ENCODE data around the gene RNPS1.
"Not testable (repeated sequence)": the region's sequence is repeated elsewhere in the genome, so short reads cannot be mapped to it uniquely, and the experiment has no call there.

RNPS1 gene

GRCh38 chr16:2257726-2258125, 10.2 kb downstream of the RNPS1 start:
- DNase-seq (ENCODE audit: low read depth), result no peak

DNA sequence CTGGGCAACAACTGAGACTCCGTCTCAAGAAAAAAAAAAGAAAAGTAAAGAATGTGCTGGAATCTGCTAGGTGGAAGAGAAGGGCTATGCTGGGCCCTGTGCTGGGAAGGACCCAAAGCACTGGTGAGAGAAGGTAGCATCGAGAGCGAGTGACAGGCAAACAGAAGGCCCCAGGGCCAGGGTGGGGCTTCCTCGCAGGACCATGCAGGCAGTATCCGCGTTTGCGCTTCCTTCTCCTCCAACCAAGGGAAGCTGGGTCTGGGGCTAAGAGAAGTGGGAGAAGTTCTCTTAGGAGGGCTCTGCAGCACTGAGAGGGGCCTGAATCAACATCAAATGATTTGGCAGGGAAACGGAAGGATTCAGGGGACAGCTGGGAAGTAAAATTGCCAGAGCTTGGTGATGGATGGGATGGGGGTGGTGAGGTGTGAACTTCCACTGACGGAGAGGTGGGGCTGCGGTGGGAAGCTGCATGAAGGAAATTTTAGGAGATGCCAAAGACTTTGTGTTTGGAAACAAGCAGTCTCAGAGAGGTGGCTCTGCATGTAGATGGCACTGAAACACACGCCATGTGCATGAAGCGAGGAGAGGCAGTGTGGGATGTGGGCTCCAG, 11.3 kb downstream of the RNPS1 start:
- DNase-seq (ENCODE audit: low read depth), result no peak

DNA sequence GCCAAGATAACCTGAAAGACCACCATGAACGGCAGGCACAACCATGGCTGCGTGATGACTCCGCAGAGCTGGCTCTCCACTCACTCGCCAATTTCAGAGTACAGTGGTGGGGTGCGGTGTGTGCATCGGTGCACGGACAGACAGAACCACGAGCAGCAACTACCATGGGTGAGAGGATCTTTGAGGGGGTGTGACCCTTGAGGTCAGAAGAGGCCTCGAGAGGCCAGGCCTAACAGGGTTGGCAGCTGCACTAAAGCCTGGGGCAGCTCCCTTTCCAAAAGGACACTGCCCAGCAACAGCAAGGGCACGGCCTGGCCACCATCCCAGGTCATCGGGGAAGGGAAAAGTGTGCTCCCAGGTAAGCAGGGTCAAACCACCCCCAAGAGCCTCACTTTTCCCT, 14.6 kb downstream of the RNPS1 start:
- no peak for DNase-seq (ENCODE audit: low read depth)

GRCh38 chr16:2252806-2253148, 15.1 kb downstream of the RNPS1 start:
- DNase-seq (ENCODE audit: low read depth), result no peak

DNA sequence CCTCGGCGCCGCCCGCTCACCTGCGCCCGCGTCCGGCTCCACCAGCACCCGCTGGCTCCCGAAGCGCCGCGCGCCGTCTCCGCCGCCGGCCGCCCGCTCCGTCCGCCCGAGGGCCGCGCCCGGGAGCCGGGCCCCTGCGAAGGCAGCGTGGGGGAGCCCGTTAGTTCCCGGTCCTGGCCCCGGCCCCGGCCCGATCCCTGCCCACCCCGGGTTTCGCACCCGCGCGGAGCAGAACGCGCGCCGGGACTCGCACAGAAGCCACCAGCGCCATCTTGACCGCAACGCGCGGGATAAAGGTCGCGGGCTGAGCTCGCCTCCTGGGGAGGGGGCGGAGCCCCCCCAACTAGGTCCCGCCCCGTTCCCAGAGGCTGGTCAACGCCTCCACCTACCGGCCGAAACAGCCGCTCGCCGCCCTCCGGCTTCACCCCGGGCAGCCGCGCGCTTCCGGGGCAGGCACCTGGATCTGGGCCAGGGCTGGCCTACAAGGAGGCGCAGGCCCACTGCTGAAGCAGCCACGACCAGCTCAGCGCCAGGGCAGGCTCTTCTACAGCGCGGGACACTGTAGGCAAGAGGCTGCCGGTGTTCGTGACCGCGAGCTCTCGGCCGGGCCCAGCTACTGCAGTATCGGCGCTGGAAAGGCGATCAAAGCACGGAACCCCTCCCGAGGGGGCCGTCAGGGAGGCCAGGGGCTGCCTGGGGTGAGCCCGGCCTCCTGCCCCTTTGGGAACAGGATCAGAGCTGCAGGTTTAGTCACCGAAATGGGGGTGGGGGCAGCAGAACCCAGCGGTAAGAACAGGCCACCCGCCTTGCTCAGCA, 16.4 kb downstream of the RNPS1 start, which contains the start of gene ECI1:
ECI1 (minus strand) TSS at position 292 of the 816 bp plus-strand sequence; CDS start at position 271, 21 bp downstream.
- DNase-seq (ENCODE audit: low read depth), result peak; percentile 90

- DNase-seq (ENCODE audit: low read depth), result no peak
Measured at GRCh38 chr16:2250652-2251295, 17.2 kb downstream of the RNPS1 start.

DNA sequence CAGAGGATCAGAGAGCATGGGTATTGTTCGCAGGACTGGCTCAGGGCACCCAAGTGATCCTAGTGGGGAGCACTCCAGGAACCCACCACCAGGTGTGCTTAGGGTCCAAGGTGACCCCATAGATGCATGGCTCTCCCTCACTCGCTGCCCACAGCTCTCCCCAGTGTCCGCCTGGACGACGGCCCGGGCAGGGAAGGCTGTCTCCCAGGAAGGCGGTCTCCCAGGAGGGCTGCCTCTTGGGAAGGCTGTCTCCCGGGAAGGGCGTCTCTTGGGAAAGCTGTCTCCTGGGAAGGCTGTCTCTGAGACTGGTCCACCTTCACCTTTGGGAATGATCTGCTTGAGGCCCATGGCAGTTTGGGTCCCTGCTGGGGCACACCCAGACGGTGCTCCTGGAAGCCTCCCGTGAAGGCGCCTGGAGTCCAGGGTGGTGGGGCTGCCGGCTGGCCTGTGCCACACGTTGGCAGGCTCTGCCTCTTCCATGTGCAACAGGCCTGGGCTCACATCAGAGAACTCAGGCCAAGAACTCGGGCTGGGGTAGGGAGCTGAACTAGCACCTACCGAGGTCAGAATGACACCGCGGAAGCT, 21.5 kb downstream of the RNPS1 start:
- no peak for DNase-seq (ENCODE audit: low read depth)

- no peak for DNase-seq (ENCODE audit: low read depth)
Measured at GRCh38 chr16:2244926-2245795, 22.8 kb downstream of the RNPS1 start.

DNA sequence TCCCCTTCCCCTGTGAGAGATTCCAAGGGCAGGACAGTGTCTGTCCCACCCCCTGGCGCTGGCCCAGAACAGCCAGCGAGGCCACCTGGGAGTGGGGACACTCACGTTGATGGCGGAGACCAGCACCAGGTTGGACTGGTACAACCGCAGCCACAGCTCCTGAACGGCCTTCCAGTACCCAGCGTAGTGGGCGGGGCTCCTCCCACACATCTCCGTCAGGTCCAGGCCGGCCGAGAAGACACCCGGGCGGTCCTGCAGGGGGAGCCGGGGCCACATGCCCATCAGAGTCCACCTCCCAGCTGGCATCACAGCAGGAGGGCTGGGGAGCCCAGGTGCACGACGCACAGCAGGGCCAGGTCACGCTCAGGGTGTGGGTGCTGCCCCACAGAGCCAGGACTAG, 23.6 kb downstream of the RNPS1 start:
- no peak for DNase-seq (ENCODE audit: low read depth)

DNA sequence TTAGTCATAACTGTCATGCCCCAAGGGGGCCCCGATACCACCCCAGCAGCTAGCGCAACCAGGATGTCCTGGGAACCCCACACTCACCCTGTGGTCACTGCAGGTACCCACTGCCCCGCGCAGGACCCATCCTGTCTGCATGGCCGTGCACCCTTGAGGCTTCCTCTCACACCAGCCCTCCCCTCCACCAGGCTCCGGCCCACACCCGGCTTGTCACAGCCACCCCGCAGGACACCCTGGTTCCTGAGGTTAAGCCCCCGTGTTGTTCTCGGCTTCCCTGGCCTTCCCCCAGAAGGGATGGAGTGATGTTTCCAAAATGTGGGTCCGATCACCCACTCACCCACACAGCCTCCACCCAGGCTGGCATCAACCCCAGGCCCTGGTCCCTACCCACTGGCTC, 24.1 kb downstream of the RNPS1 start:
- DNase-seq (ENCODE audit: low read depth), result no peak

DNA sequence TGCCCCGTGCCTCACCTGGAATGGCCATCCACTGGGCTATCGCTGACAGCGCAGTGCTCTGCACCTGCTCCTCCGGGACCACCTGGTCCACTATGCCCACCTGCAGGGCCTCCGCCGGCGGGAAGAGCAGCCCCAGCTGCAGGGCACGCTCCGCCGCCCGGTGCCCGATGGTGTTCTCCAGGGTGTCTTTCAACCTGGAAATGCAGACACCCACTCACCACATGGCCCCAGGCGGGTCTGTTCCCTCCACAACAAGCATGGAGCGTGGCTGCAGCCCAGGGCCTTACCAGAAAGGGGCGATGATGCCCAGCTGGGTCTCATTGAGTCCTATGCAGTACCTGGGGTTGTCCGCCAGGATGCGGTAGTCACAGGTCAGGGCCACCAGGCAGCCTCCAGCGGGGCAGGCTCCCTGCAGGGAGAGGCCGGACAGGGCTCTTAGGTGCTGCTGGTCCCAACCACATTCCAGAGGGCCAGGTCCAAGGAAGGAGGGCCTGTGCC, 24.8 kb downstream of the RNPS1 start:
- no peak for DNase-seq (ENCODE audit: low read depth)

DNA sequence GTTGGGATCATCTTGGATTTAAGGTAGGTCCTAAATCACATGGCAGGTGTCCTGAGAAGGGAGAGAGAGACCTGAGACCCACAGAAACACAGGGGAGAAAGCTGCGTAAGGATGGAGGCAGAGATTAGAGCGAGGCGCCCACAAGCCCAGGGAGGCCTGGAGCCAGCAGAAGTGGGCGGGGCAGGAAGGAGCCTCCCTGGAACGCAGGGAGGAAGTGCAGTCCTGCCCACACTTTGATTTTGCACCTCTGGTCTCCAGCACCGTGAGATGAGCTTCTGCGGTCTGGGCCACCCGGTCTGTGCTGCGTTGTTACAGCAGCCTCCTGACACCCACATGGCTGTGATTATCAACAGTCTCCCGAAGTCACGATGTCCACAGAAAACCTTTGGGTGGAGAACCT, 25.3 kb downstream of the RNPS1 start:
- DNase-seq (ENCODE audit: low read depth), result no peak

- DNase-seq (ENCODE audit: low read depth), result not testable (repeated sequence)
Measured at GRCh38 chr16:2240331-2240730, 27.6 kb downstream of the RNPS1 start.

DNA sequence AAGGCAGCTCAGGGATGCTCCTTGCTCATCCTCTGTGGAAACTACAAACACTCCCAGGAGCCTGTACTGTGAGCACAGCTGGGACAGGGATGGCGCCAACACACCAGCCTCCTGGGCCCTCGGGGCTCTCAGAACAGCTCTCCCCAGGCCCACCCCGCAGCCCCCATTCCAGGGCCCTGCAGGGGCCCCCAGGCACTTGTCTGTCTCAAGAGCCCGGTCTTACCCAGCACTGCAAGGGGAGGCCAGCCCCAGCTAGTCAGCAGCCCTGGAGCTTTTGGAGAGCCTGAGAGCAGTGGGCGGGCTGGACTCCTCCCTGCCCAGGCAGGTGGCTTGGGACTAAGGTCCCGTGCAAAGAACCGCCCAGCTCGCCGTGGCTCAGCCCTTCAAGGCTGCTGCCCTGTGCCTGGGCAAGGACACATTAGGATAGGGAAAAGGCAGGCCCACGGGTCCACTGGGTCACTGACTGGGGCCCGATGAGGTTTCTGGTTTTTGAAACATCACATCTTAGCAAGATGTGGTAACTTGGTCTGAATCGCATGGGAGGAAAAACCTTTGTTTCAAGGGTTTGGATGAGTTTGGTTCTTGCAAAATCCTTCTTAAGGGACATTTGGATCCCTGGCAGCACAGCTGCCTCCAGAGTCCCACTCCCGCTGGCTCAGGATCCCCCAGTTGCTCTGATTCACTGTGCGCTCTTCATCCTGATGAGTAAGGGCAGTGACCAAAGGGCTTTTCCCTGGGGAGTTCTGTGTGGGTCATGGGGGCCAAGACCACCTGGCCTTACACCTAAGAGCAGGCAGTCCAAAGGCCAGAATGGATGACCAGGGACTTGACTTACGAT, 28.9 kb downstream of the RNPS1 start:
- DNase-seq (ENCODE audit: low read depth), result no peak

DNA sequence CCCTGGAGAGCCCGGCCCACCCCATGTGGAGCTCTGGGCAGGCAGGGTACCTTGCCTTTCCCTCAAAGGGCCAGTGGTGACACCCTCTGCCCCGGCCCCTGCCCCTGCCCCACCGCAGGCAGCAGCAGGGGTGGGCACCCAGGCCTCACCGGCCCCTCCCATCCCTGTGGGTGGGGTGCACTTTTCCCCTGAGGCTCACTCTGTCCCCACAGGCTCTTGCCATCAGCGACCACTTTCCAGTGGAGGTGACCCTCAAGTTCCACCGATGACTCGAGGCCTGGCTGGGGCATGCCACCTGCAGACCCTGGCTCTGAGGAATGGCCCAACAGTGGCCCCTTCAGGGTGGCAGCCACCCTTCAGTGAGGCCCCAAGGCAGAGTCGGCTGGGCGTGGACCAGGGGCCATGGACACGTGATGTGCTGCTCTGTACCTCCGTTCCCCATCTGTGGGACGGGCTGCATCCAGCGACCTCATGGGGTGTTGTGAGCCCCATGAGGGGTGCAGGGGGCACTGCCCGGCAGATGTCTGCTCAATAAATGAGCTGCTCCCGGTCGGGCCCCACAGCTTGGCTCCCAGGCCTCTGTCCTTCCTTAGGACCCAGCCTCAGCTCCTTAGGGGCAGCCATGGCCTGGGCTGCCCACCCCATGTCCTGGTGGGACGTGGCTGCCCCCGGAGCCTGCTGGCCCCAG, 29.6 kb downstream of the RNPS1 start:
- DNase-seq (ENCODE audit: low read depth), result no peak

- DNase-seq (ENCODE audit: low read depth), result no peak
Measured at GRCh38 chr16:2237493-2238149, 30.3 kb downstream of the RNPS1 start.

DNA sequence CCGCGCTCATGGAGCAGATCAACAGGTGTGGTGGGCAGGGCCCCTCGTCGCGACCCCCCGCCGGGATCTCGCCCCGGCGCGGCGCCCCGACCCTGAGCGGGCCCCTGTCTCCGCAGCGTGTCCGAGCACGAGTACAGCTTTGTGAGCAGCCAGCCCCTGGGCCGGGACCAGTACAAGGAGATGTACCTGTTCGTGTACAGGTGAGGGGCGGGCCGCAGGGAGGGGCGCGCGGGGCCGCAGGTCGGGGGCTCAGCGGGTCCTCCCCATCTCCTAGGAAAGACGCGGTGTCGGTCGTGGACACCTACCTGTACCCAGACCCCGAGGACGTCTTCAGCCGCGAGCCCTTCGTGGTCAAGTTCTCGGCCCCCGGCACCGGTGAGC, 30.8 kb downstream of the RNPS1 start:
- no peak for DNase-seq (ENCODE audit: low read depth)

- no peak for DNase-seq (ENCODE audit: low read depth)
Measured at GRCh38 chr16:2236337-2237101, 31.4 kb downstream of the RNPS1 start, which contains the start of gene DNASE1L2. DNASE1L2 (plus strand) TSS chr16:2236444; CDS start chr16:2236817, 373 bp downstream.
